Measurements from ENCODE around the gene SAMD4A.
"Not testable (repeated sequence)": the region's sequence is repeated elsewhere in the genome, so short reads cannot be mapped to it uniquely, and the experiment has no call there.

Gene SAMD4A

GRCh38 chr14:54599966-54600716, 33.2 kb downstream of the SAMD4A start:
- no peak for DNase-seq

- DNase-seq: no peak
These were observed 33.8 kb downstream of the SAMD4A start for GRCh38 chr14:54600717-54601109.

DNA sequence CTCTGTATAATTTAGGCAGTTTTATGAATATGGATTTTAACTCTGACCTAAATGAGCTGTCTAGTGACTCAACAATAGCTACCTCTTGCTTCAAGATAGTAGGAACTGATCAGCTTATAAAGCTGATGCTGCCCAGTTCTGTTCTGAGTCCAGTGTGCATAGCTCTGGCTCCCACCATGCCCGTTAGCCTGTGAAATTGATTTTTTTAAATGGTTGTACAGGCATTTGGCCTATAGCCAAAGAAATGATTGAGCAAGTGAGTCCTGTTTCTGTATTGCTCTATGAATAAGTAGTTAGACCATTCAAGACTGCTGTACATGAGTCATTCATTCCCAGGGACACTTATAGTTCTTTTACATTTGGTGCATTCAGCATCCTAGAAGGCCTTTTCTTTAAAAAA, 36.4 kb downstream of the SAMD4A start:
- peak; percentile 70 for DNase-seq

DNA sequence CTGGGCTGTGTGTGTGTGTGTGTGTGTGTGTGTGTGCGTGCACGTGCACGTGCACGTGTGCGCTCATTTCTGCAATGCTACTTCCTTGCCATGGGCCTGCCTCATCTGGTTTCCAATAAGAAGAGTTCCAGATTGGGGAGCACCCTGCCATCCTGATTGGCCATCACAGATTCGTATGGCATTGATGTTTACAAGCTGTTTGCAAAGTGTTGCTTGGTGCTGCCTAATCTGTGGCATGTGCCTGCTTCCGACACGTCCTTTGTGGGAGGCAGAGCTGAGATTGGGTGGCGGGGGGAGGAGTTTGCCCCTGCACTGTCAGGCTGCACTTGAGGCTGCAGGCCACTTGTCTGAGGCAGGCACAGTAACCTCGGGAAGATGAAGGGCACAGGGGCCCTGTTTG, 39.2 kb downstream of the SAMD4A start:
- DNase-seq: no peak

DNA sequence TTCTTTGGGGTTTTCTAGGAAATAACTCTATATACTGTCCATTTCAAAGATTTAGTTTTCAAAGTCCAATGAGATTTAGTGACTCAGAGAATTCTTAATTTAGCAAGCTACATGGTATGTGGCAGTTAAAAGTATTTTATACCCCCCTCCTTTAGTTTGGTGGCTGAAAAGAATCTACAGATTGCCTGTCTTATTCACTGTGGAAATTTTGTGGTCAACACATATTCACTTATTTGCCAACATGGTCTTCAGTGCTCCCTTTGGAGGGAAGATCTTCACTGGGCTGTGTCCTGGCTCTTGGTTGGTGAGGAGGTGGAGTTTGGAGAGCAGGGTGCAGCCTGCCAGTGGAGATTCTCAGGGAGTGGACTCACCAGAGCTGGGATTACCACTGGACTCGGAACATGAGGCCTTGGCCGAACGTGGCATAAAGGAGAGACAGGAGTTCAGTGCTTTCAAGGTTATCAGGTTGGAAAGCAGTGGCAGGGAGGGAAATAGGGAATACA, 39.8 kb downstream of the SAMD4A start:
- no peak for DNase-seq

DNA sequence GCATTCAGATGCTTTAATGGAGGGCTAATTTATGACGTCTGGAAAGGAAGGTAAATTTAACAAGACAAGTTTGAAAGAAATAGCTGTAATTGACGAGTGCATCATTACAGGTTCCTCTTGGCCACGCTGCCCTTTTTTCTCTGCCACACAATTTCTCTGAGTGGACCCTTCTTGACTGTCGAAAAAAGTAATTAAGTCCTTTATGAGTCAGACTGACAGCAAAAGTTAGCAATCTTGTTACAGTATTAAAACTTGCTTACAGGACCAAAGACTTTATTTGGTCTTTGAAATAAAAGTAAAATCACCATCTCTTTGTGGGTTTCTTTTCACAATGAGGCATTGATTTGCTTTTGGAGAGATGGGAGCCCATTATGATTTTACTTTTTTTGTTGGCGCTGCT, 42.6 kb downstream of the SAMD4A start:
- no peak for DNase-seq

- DNase-seq: no peak
These were observed 43.4 kb downstream of the SAMD4A start for GRCh38 chr14:54610051-54610977.

- DNase-seq: no peak
These were observed 47.4 kb downstream of the SAMD4A start for GRCh38 chr14:54614296-54614695.

DNA sequence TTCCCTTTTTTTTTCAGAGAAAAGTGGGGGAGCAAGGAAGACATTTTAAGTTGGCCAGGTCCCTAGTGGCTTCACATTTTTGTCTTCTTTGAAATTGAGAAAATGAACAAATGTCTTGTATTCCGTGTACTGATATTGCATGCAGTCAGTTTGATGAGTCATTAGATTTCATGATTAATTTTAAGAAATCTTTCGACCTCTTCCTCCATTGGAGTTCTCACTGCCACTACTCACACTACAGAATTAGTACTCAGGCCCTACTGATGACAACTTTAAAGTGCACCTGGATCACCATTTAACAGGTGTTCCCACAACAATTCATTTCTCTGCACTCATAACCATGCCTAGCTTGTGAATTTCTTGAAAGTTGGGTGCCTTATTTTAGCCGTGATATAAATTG, 50.5 kb downstream of the SAMD4A start:
- DNase-seq: no peak

GRCh38 chr14:54621686-54622085, 54.8 kb downstream of the SAMD4A start:
- no peak for DNase-seq

- DNase-seq: no peak
These were observed 55.4 kb downstream of the SAMD4A start for GRCh38 chr14:54622192-54622958.

DNA sequence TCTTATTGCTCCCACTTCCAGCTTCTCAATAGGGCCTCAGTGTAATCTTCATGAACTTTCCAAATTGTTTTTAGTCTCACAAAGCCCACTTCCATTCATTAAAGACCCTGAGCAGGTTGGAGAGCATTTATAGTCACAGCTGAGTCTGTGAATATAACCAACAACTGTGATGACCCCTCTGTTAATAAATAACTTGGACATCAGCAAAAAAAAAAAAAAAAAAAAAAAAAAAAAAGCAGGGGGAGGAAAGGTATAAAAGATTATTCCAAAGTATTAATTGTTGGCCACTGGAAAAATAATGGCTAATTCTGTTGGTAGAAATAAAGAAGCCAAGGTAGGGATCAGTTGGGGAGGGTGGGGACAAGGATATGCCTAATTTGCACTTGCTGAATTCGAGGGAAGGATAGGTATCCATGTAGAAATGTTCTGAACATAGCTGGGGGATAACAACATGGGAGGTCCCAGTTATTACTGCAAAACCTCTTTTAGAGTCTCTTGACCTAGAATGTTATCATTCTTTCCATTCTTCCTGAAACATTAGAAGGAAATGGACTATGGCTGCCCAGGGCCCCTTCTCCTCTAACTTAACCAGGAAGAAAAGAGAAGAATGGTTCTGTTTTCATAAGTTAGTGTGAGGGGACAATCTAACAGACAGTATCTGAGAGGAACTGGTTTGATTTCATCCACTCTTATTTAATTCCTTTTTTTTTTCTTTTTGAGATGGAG, 56.5 kb downstream of the SAMD4A start:
- DNase-seq: no peak

- not testable (repeated sequence) for DNase-seq
These were observed 57.1 kb downstream of the SAMD4A start for GRCh38 chr14:54624005-54624358.

DNA sequence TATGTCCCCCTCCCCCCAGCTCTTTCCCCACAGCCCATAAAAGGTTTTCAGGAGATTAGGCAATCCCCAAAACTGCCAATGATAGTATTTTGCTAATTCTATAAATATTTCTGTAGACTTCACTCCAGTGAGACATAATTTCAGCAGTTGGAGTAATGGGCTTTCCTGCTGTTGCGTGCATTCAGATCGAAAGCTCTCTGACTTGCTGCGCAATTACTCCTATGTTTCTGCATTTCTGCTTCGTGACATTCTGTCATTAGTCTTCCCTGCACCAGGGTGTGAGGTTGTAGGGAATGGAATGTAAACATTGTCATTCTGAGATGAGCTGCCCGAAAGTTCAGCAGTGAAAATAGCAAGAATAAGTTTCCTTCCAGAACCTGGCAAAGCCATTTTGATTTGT, 58.2 kb downstream of the SAMD4A start:
- peak; percentile 59 for DNase-seq

- DNase-seq: no peak
These were observed 60.3 kb downstream of the SAMD4A start for GRCh38 chr14:54627219-54627539.

GRCh38 chr14:54627540-54628363, 60.8 kb downstream of the SAMD4A start:
- peak; percentile 82 for DNase-seq

DNA sequence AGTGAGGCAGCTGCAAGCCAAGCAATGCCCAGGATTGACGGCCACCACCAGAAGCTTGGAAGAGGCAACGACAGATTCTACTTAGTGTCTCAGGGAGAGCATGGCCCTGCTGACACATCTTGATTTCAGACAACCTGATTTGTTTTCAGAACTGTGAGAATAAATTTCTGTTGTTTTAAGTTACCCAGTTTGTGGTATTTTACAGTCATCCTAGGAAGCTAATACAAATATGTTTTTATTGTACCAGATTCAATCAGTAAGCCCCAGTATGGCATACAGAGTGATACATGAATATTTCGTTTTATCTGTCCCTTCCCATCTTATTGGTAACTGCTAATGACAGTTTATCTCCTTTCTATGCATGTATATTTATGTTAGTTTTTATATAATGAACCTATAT, 62.3 kb downstream of the SAMD4A start:
- no peak for DNase-seq

GRCh38 chr14:54629635-54630360, 62.9 kb downstream of the SAMD4A start:
- DNase-seq: peak; percentile 22

GRCh38 chr14:54631016-54631415, 64.1 kb downstream of the SAMD4A start:
- DNase-seq: no peak

- no peak for DNase-seq
These were observed 65.5 kb downstream of the SAMD4A start for GRCh38 chr14:54632452-54632851.

GRCh38 chr14:54633076-54633475, 66.1 kb downstream of the SAMD4A start:
- DNase-seq: no peak

Measured in suppressor macrophage treated with lipopolysaccharide for 4 hours (primary cell).